GM12874 (cell line): ENCODE measurements around the gene MRPL52.

ENCODE experiments used
- CTCF ChIP-seq: IDR thresholded peaks from 2 replicates; pipeline ENCODE4 v1.5.1; 2011; ENCODE audit warnings: low read depth, mild to moderate bottlenecking, control low read depth, low read length, moderate library complexity; ENCODE audit not compliant: insufficient read depth

MRPL52 gene

DNA sequence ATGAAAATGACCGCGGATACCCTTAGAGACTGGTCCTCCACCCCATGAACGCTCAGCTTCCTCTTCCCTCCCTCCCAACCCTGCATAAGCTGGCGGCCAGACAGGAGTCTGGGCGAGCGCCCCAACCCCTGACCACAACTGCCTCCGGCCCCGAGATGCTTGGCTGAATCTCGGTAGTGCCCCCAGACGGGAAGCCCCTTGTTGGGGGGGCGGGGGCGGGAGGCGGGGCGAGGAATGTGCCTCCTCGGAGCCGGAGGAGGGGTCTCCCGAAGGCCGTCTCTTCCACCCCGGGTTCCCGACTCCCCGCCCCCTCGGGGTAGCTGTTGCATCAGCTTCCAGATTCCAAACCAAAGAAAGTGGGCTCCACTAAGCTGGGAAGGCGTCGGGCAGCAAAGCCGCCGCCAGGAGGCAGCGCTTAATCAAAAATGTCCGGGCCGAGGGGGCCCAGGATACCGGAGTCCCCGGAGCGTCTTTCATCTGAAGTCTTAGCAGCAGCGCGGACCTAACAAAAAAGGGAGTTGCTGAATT is 7.1 kb upstream of the MRPL52 start:
- TF ChIP-seq CTCF: peak; percentile 74

GRCh38 chr14:22824711-22825359 is 4.9 kb upstream of the MRPL52 start:
- TF ChIP-seq CTCF: no peak

DNA sequence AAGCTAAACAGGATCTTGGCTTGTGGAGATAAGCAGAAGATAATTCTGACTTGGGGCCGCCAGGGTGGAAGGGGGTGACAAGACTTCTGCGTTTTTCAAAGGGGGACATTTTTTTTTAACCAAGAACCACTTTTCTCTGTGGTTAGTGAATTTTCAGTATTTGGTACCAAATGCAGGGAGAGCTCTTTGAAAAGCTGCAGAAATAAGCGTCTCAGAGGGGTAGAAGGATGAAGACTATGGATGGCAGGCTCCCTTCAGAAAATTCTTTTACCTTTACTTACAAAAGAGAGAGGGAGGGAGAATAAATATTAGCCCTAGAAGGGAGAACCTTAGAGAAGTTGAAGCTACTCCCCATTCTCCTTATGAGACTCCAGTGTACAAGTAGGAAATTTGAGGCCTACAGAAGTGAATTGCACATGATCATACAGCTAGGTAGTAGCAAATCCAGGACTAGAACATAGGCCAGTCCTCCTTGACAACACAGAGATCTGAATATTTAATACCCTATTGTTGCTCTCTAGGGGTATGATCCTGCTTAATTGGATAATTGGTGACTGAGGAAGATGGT is 840 bp downstream of the MRPL52 start:
- no peak for TF ChIP-seq CTCF

DNA sequence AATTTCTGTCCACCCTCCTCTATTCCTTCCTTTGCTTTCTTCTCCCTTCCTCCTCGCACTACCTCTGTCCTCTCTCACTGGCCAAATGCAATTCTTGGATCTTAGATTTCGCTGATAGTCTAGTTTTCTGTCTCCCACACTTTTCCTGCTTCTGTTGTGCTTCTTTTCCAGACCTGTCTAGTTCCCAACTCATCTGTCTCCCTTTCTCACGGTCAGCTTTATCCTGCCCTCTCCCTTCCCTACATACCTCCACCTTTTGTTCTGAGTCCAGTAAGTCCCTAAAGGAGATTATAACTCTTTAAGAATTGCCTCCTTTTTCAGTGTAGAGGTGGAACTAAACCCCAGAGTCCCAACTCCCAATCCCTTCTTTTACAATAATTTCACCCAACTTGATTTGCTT is 5.8 kb downstream of the MRPL52 start:
- no peak for TF ChIP-seq CTCF

DNA sequence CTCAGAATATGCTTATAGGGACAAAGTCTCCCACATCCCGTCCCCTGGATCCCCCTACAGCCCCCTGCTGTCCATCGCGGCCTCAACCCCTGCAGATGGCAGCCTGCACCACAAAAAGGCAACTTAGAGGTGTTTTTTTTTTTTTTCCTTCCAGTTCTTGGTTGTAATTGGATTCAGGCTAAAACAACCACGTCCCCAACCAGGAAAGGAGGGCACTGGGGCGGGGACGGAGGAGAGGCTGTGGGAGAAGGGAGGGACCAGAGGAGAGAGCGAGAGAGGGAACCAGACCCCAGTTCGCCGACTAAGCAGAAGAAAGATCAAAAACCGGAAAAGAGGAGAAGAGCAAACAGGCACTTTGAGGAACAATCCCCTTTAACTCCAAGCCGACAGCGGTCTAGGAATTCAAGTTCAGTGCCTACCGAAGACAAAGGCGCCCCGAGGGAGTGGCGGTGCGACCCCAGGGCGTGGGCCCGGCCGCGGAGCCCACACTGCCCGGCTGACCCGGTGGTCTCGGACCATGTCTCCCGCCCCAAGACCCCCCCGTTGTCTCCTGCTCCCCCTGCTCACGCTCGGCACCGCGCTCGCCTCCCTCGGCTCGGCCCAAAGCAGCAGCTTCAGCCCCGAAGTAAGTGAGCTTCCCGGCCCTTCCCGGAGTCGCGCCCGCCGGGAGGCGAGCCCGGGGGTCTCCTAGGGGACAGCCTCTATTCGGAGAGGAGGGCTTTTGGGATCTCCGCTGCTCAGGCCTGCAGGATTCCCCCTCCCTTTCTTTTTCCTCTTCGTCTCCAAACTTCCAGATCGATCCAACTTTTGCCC is 6.8 kb downstream of the MRPL52 start, which contains the start of gene MMP14:
Gene MMP14 (plus strand): TSS at position 285 of the 813 bp plus-strand sequence. CDS start 233 bp downstream, at position 518.
- no peak for TF ChIP-seq CTCF

DNA sequence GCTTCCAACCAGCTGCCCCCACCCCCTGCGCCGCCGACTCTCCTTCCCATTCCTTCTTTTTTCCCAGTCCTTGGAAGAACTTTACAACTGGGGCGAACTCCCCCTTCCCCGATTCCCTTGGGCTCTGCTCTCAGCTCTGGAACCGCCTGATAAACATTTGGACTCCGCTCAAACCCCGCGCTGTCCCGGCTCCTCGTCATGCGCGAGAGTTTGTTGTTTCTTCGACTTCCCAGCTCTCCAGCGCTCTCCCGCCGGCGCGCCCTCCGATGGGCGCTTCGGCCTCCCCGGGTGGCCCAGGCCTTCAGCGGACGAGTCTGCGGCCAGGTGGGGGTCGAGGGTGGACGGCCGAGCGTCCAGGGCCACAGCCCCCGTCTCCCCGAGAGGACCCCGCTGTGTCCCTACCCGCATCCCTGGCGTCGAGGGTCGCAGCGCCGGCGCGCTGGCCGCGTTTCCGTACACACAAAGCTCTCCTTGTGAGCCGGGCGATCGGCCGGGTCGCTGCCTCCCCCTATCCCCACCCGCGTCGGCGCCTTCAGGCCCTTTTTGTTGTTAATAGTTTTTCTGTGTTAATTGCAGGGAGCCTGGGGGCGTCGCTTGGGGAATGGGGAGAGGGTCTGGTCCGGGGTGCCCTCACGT is 7.5 kb downstream of the MRPL52 start:
- no peak for TF ChIP-seq CTCF
